HEK293 (cell line): ENCODE results near the gene IGFALS.
A peak's percentile ranks its signal among the peaks of the same experiment; 100 is the strongest.

Experiments used
- CTCF ChIA-PET: fragments of 350-600 bp; formaldehyde crosslinking; extraction: SDS; loops from one replicate; lab custom pipeline; 2021; ENCODE audit warnings: antibody characterized with exemption; lab: Yijun Ruan, JAX
- POLR2A ChIA-PET: fragments of 300-600 bp; formaldehyde crosslinking; extraction: SDS; loops from one replicate; lab custom pipeline; 2020; ENCODE audit warnings: antibody characterized with exemption, inconsistent platforms; lab: Yijun Ruan, JAX
- H3K27ac ChIP-seq: fragments of 200-500 bp; sonication (Bioruptor generic); 2 replicates; pipeline ENCODE4 v1.5.1; 2014; ENCODE audit warnings: low read depth, low read length, control low read depth, inconsistent platforms; ENCODE audit errors: extremely low read depth
- H3K36me3 ChIP-seq, 2 experiments: fragments of 200-500 bp in 1 of 2; sonication (Bioruptor generic) in 1 of 2; 1 replicate in 1 of 2; 2 replicates in 1 of 2; pipeline ENCODE4 v1.5.1; 2014 to 2017; ENCODE audit warnings: inconsistent platforms in 2 of 2, low read length in 2 of 2; ENCODE audit not compliant: control insufficient read depth in 2 of 2, insufficient read depth in 1 of 2
- H3K4me1 ChIP-seq: fragments of 200-500 bp; sonication (Bioruptor generic); 2 replicates; pipeline ENCODE4 v1.5.1; 2014; ENCODE audit warnings: mild to moderate bottlenecking, low read length, inconsistent platforms; ENCODE audit not compliant: control insufficient read depth, insufficient read depth
- H3K4me3 ChIP-seq: 2 replicates; pipeline ENCODE4 v1.5.1; 2011; ENCODE audit warnings: low read depth, mild to moderate bottlenecking, control low read depth, low read length, moderate library complexity
- H3K9me3 ChIP-seq: fragments of 200-500 bp; sonication (Bioruptor generic); 2 replicates; pipeline ENCODE4 v1.5.1; 2014; ENCODE audit warnings: low read depth, low read length, inconsistent platforms; ENCODE audit not compliant: control insufficient read depth, insufficient read depth
- FEZF1 ChIP-seq: fragments of 450-650 bp; formaldehyde crosslinking; IDR thresholded peaks from 2 replicates; pipeline ENCODE4 v1.5.1; 2016; ENCODE audit warnings: missing biosample characterization, missing genetic modification characterization
- IKZF3 ChIP-seq: fragments of 450-650 bp; IDR thresholded peaks from 2 replicates; pipeline ENCODE4 v1.5.0; 2018; ENCODE audit warnings: missing biosample characterization, mild to moderate bottlenecking, missing genetic modification characterization, moderate library complexity
- KLF9 ChIP-seq: fragments of 450-650 bp; formaldehyde crosslinking; IDR thresholded peaks from 2 replicates; pipeline ENCODE4 v1.5.1; 2016; ENCODE audit warnings: missing biosample characterization, missing genetic modification characterization, low read depth
- MYNN ChIP-seq: fragments of 450-650 bp; formaldehyde crosslinking; IDR thresholded peaks from 2 replicates; pipeline ENCODE4 v1.5.1; 2016; ENCODE audit warnings: missing biosample characterization, missing genetic modification characterization, borderline replicate concordance
- ZBTB20 ChIP-seq: fragments of 450-650 bp; formaldehyde crosslinking; IDR thresholded peaks from 2 replicates; pipeline ENCODE4 v1.5.1; 2016; ENCODE audit warnings: missing biosample characterization, missing genetic modification characterization
- ZIC2 ChIP-seq: fragments of 450-650 bp; formaldehyde crosslinking; IDR thresholded peaks from 2 replicates; pipeline ENCODE4 v1.5.1; 2016; ENCODE audit warnings: missing biosample characterization, missing genetic modification characterization
- ZNF184 ChIP-seq: fragments of 450-650 bp; IDR thresholded peaks from 2 replicates; pipeline ENCODE4 v1.5.1; 2018; ENCODE audit warnings: missing biosample characterization, mild to moderate bottlenecking, missing genetic modification characterization
- ZNF221 ChIP-seq: fragments of 450-650 bp; formaldehyde crosslinking; IDR thresholded peaks from 2 replicates; pipeline ENCODE4 v1.5.1; 2017; ENCODE audit warnings: missing biosample characterization, missing genetic modification characterization, borderline replicate concordance
- ZNF433 ChIP-seq: fragments of 450-650 bp; formaldehyde crosslinking; IDR thresholded peaks from 2 replicates; pipeline ENCODE4 v1.5.1; 2016; ENCODE audit warnings: missing biosample characterization, missing genetic modification characterization, low read depth
- ZNF558 ChIP-seq: fragments of 450-650 bp; formaldehyde crosslinking; IDR thresholded peaks from 2 replicates; pipeline ENCODE4 v1.5.1; 2016; ENCODE audit warnings: missing biosample characterization, missing genetic modification characterization
- ZNF626 ChIP-seq: fragments of 450-650 bp; sonication (Bioruptor Pico); formaldehyde crosslinking; IDR thresholded peaks from 2 replicates; pipeline ENCODE4 v1.5.1; 2018; ENCODE audit warnings: missing biosample characterization, missing genetic modification characterization, inconsistent platforms
- TF ChIP-seq, protein P1 (sequence below): fragments of 450-650 bp; formaldehyde crosslinking; IDR thresholded peaks from 2 replicates; pipeline ENCODE4 v1.5.1; 2017; ENCODE audit warnings: missing biosample characterization, mild to moderate bottlenecking, missing genetic modification characterization, moderate library complexity
- TF ChIP-seq, protein P2 (sequence below): fragments of 450-650 bp; formaldehyde crosslinking; IDR thresholded peaks from 2 replicates; pipeline ENCODE4 v1.5.1; 2016; ENCODE audit warnings: missing biosample characterization, missing genetic modification characterization
- TF ChIP-seq, protein P3 (sequence below): fragments of 450-650 bp; formaldehyde crosslinking; IDR thresholded peaks from 2 replicates; pipeline ENCODE4 v1.5.1; 2016; ENCODE audit warnings: missing biosample characterization, missing genetic modification characterization
- TF ChIP-seq, protein P4 (sequence below): fragments of 450-650 bp; formaldehyde crosslinking; IDR thresholded peaks from 2 replicates; pipeline ENCODE4 v1.5.1; 2016; ENCODE audit warnings: missing biosample characterization, missing genetic modification characterization, borderline replicate concordance
- TF ChIP-seq, protein P5 (sequence below): fragments of 450-650 bp; formaldehyde crosslinking; IDR thresholded peaks from 2 replicates; pipeline ENCODE4 v1.5.1; 2016; ENCODE audit warnings: missing biosample characterization, missing genetic modification characterization
- TF ChIP-seq, protein P6 (sequence below): fragments of 450-650 bp; formaldehyde crosslinking; IDR thresholded peaks from 2 replicates; pipeline ENCODE4 v1.5.1; 2016; ENCODE audit warnings: missing biosample characterization, missing genetic modification characterization

Gene IGFALS

DNA sequence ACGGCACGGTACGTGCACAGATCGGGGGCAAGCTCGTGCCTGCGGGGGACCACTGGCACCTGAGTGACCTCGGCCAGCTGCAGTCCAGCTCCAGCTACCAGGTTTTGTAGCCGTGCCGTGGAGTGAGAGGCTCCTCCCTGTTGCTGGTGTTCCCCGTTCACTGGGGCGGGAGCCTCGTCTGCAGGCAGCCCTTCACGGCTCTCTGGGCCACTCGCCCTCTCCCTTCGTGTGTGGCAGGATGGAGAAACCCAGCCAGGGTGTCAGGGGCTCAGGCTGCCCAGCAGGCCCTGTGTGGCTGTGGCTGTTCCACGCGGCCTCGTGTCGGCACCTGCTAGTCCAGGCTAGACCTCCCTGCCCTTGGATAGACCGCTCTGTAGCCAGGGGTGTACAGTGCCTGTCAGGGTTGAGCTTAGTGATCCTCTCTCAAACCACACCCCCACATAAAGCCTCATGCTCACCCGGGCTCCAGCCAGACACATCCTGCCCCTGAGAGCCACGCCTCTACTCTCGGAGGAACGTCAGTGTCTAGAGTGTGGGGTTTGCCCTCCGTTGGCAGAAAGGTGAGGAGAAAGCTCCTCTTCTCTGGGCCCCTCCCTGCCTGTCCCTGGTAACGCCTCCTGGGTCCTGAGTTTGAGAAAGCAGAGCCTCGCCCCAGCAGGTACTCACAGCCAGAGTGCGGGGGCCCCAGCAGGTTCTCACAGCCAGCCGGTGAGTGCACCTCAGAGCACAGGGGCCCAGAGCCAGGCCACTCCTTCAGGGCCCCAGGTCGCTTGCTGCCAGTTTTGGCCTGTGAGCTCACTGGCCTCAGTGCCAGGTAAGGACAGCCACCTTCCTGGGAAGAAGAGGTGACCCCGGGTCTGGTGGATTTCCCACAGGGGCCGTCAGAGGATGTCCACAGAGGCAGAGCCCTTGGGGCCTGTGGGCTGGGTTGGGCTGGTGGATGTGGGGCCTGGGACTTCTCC, 49.8 kb downstream of the IGFALS start:
- no peak overlapping the region for H3K27ac ChIP-seq
- peaks cover 0 to 79% of the 10 kb centered on the region in 2 experiments; a peak in 1 of 3 replicates for H3K36me3 ChIP-seq
- no peaks in the 10 kb centered on the region for H3K4me1 ChIP-seq
- TF ChIP-seq, protein P1, sequence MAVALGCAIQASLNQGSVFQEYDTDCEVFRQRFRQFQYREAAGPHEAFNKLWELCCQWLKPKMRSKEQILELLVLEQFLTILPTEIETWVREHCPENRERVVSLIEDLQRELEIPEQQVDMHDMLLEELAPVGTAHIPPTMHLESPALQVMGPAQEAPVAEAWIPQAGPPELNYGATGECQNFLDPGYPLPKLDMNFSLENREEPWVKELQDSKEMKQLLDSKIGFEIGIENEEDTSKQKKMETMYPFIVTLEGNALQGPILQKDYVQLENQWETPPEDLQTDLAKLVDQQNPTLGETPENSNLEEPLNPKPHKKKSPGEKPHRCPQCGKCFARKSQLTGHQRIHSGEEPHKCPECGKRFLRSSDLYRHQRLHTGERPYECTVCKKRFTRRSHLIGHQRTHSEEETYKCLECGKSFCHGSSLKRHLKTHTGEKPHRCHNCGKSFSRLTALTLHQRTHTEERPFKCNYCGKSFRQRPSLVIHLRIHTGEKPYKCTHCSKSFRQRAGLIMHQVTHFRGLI = no peak
- TF ChIP-seq ZIC2 (tag by site-specific recombination) (peak; percentile 48), ZNF558 (tag by site-specific recombination) (no peak)
- TF ChIP-seq, protein P2, sequence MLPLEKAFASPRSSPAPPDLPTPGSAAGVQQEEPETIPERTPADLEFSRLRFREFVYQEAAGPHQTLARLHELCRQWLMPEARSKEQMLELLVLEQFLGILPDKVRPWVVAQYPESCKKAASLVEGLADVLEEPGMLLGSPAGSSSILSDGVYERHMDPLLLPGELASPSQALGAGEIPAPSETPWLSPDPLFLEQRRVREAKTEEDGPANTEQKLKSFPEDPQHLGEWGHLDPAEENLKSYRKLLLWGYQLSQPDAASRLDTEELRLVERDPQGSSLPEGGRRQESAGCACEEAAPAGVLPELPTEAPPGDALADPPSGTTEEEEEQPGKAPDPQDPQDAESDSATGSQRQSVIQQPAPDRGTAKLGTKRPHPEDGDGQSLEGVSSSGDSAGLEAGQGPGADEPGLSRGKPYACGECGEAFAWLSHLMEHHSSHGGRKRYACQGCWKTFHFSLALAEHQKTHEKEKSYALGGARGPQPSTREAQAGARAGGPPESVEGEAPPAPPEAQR (tag by site-specific recombination) = no peak
- POLR2A ChIA-PET = interaction anchor here (0.5 kb wide), 1 partner anchor 38 kb away, joined by 3 read pairs; no protein-coding TSS in a partner anchor
- no peak overlapping the region for H3K4me3 ChIP-seq
- H3K9me3 ChIP-seq = no peaks in the 10 kb centered on the region
- CTCF ChIA-PET = interaction anchor here (1.3 kb wide), 1 partner anchor 37 kb away, joined by 3 read pairs; the partner anchor contains the start of gene MAPK8IP3

DNA sequence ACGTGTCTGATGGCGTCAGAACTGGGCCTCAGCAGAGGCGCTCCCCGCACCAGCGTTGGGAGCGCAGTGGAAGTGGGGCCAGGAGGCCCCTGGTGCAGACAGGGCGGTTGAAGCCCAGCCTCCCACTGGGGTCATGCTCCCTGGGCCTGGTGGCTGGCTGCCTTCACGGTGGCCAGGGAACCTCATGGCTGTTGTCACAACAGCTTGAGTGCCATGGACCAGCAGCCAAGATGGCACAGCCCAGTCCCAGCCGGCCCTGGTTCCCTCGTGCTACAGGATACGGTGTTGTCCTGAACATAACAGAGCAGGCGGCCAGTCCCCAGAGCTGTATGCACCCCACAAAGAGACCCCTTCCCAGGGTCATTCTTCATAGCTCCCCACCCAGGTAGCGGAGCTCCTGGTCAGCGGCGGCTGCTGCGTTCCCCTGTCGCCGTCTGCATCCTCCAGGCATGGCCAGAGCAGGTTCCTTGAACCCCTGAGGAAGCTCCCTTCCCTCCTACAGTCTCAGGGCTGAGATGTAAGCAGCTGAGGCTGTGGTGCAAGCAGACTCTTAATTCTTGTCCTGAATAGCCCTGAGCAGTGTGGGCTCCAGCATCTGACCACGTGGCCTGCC, 51.8 kb downstream of the IGFALS start:
- Histone ChIP-seq H3K4me1 (no peaks in the 10 kb centered on the region), H3K27ac (no peak overlapping the region), H3K36me3 (peaks cover 0 to 59% of the 10 kb centered on the region in 2 experiments; a peak in 1 of 3 replicates), H3K9me3 (no peaks in the 10 kb centered on the region), H3K4me3 (no peak overlapping the region)
- POLR2A ChIA-PET = no interaction called here
- TF ChIP-seq FEZF1 (no peak), ZBTB20 (no peak), ZNF433 (tag by site-specific recombination) (no peak), ZNF626 (tag by site-specific recombination) (no peak), ZNF221 (no peak), ZNF184 (tag by site-specific recombination) (no peak), IKZF3 (tag by site-specific recombination) (no peak), KLF9 (no peak), MYNN (tag by site-specific recombination) (no peak)
- TF ChIP-seq, protein P3, sequence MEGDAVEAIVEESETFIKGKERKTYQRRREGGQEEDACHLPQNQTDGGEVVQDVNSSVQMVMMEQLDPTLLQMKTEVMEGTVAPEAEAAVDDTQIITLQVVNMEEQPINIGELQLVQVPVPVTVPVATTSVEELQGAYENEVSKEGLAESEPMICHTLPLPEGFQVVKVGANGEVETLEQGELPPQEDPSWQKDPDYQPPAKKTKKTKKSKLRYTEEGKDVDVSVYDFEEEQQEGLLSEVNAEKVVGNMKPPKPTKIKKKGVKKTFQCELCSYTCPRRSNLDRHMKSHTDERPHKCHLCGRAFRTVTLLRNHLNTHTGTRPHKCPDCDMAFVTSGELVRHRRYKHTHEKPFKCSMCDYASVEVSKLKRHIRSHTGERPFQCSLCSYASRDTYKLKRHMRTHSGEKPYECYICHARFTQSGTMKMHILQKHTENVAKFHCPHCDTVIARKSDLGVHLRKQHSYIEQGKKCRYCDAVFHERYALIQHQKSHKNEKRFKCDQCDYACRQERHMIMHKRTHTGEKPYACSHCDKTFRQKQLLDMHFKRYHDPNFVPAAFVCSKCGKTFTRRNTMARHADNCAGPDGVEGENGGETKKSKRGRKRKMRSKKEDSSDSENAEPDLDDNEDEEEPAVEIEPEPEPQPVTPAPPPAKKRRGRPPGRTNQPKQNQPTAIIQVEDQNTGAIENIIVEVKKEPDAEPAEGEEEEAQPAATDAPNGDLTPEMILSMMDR (tag by site-specific recombination) = no peak
- TF ChIP-seq, protein P4, sequence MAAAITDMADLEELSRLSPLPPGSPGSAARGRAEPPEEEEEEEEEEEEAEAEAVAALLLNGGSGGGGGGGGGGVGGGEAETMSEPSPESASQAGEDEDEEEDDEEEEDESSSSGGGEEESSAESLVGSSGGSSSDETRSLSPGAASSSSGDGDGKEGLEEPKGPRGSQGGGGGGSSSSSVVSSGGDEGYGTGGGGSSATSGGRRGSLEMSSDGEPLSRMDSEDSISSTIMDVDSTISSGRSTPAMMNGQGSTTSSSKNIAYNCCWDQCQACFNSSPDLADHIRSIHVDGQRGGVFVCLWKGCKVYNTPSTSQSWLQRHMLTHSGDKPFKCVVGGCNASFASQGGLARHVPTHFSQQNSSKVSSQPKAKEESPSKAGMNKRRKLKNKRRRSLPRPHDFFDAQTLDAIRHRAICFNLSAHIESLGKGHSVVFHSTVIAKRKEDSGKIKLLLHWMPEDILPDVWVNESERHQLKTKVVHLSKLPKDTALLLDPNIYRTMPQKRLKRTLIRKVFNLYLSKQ (tag by site-specific recombination) = no peak
- TF ChIP-seq, protein P5, sequence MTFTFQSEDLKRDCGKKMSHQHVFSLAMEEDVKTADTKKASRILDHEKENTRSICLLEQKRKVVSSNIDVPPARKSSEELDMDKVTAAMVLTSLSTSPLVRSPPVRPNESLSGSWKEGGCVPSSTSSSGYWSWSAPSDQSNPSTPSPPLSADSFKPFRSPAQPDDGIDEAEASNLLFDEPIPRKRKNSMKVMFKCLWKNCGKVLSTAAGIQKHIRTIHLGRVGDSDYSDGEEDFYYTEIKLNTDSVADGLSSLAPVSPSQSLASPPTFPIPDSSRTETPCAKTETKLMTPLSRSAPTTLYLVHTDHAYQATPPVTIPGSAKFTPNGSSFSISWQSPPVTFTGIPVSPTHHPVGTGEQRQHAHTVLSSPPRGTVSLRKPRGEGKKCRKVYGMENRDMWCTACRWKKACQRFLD (tag by site-specific recombination) = no peak
- TF ChIP-seq, protein P6, sequence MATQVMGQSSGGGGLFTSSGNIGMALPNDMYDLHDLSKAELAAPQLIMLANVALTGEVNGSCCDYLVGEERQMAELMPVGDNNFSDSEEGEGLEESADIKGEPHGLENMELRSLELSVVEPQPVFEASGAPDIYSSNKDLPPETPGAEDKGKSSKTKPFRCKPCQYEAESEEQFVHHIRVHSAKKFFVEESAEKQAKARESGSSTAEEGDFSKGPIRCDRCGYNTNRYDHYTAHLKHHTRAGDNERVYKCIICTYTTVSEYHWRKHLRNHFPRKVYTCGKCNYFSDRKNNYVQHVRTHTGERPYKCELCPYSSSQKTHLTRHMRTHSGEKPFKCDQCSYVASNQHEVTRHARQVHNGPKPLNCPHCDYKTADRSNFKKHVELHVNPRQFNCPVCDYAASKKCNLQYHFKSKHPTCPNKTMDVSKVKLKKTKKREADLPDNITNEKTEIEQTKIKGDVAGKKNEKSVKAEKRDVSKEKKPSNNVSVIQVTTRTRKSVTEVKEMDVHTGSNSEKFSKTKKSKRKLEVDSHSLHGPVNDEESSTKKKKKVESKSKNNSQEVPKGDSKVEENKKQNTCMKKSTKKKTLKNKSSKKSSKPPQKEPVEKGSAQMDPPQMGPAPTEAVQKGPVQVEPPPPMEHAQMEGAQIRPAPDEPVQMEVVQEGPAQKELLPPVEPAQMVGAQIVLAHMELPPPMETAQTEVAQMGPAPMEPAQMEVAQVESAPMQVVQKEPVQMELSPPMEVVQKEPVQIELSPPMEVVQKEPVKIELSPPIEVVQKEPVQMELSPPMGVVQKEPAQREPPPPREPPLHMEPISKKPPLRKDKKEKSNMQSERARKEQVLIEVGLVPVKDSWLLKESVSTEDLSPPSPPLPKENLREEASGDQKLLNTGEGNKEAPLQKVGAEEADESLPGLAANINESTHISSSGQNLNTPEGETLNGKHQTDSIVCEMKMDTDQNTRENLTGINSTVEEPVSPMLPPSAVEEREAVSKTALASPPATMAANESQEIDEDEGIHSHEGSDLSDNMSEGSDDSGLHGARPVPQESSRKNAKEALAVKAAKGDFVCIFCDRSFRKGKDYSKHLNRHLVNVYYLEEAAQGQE (tag by site-specific recombination) = no peak
- CTCF ChIA-PET = no interaction called here
